GM19463 (cell line): Measurements from ENCODE around the gene MRPL48.
"Not testable (repeated sequence)": the region's sequence is repeated elsewhere in the genome, so short reads cannot be mapped to it uniquely, and the experiment has no call there.

Experiments
- ATAC-seq: cut with Tn5 transposase; IDR thresholded peaks from one replicate; pipeline ENCODE4 v1.9.1; 2021; ENCODE audit warnings: mild to moderate bottlenecking, moderate library complexity; ENCODE audit not compliant: unreplicated experiment

The MRPL48 gene

DNA sequence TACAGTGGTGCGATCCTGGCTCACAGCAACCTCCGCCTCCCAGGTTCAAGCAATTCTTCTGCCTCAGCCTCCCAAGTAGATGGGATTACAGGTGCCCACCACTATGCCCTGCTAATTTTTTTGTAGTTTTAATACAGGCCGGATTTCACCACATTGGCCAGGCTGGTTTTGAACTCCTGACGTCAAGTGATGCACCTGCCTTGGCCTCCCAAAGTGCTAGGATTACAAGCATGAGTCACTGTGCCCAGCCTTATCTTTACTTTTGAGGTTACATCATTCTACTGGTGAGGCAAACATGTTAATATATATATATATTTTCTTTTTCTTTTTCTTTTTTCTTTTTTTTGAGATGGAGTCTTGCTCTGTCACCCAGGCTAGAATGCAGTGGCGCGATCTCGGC lies 16.9 kb upstream of the MRPL48 start:
- not testable (repeated sequence) for ATAC-seq

DNA sequence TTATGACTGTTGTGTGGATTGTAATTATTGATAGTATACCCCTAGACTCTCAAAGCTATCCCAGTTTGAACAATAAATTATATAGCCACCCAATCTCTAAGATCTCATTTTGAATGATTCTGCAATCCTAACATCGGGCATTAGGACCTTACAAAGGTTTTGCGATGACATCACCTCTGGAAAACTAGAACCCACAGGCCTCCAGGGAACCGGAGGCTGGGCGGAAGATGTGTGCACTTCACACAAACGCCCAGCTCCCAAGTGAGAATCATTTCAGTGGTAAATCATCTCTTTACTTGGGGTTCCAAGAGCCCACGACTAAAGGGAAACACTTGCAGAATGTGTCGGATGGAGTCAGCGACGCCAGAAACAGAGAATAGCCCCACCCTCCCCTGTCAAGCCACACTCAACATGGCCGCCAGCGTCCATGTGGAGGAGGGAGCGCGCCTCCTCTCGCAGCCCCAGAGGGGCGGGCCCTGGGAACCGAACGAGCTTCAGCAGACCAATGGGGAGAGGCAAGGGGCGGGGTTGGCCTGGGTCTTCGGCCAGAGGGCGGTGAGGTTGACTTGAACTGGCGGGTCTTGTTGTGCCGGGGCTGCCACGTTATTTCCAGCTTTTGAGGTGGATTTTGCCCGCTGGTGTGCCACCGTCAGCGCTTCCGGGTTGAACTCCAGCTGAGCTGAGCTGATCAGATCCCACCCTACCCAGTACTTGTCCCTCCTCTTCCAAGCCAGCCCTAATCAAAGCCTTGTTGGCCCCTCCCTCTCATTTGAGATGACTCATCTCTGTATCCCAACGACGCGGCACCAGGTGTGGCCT lies 8.4 kb upstream of the MRPL48 start:
- ATAC-seq, result peak; percentile 98

DNA sequence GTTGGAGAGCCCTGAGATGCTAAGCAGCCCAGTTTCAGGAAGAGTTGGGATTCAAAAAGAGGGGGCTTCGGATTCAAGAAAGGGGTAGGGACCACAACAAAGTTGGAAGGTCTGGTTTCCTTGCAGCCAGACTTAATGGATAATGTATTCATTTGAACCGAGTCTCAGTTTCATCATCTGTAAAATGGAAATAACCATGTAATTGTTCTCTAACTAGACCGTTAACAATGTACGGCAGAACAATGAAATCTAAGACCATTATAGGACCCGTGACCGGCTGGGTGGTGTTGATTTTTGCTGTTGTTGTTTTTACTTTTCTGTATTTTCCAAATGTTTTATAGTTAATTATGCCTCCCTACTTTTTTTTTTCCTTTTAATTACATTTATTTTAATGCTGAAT lies 6.4 kb upstream of the MRPL48 start:
- no peak for ATAC-seq

DNA sequence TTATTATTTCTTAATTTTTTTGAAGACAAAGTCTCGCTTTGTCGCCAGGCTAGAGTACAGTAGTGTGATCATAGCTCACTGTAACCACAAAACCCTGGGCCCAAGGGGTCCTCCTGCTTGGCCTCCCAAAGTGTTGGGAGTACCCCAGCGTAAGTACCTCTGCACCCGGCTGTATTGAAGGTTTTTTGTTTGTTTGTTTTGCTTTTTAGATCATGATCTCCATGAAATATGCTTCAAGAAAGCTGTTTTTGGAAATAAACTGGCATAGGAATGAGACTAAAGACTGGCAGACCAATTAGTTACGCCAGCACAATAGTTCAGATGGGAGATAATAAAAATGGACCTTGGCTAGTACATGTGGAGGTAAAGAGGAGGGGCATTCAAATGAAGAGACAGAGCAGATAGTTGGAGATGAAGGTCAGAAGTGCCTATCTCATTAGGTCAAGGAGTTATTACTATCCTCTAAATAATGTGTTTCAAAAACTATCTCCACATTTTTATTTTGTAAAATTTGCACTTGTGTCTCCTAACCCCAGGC lies 4.1 kb upstream of the MRPL48 start:
- no peak for ATAC-seq

DNA sequence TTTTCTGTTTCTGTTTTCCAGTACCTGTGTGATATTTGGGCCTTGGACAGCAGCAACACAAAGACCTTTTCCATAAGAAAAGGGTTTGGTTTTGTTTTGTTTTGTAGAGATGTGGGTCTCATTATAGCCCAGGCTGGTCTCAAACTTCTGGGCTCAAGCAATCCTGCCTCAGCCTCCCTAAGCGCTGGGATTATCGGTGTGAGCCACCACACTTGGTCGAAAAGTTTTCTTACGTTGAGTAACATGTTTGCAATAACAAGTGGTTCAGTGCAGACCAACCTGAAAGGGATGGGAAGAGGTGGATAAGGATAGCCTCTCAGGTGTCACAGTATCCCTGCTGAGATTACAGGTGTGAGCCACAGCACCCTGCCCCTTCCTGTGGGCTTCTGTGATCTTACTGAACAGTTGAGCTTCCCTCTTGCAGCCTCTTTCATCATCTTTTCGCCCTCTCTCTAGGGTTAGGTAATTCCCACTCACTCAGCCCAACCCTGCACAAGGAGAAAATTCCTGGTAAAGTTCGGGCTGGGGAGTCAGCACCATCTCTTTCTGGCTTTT lies 3.5 kb upstream of the MRPL48 start:
- ATAC-seq, result no peak

DNA sequence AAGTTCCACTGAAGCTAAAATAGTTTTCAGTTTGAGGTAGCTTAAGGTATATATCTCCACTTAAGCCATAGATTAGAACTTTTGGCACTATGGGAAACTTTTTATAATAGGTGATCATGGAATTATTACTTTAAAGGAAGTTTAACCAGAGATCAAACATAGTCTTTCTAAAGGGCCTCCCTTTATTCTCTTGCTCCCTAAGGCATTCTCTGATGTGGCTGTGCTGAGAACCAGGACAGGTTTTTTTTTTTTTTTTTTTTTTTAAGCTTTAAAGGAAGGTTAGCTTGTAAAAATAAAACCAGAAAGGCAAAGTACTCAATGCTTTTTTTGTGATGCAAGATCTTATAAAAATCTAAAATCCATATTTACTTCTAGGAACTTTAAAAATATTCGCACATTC lies 2.9 kb upstream of the MRPL48 start:
- ATAC-seq, result no peak

DNA sequence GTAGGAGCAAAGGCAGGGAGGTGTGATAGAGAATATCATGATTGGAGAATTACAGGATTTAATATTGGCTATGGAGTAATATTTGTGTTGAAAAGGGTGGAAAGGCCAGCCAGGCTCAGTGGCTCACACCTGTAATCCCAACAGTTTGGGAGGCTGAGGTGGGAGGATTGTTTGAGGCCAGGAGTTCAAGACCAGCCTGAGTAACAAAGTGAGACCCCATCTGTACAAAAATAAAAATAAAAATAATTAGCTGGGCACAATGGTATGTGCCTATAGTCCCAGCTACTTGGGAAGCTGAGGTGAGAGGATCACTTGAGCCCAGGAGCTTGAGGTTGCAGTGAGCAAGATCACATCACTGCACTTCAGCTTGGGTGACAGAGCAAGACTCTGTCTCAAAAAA lies 2.2 kb upstream of the MRPL48 start:
- not testable (repeated sequence) for ATAC-seq

DNA sequence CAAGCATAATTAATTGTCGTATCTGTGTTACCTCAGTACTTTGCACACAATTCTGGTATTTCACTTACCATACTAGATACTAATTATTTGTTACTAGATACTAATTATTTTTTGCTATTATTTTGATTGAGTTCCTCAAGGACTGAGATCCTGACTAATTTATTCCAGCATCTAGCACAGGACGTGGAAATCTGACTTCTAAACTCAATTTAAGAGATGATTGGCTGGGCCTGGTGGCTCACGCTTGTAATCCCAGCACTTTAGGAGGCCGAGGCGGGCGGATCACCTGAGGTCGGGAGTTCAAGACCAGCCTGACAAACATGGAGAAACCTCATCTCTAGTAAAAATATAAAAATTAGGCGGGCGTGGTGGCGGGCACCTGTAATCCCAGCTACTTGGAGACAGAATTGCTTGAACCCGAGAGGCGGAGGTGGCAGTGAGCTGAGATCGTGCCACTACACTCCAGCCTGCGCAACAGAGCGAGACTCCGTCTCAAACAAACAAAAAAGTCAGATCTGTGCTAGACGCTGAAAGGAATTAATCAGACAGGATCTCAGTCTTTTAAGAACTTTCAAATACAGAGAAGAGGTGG lies 527 bp upstream of the MRPL48 start:
- no peak for ATAC-seq

DNA sequence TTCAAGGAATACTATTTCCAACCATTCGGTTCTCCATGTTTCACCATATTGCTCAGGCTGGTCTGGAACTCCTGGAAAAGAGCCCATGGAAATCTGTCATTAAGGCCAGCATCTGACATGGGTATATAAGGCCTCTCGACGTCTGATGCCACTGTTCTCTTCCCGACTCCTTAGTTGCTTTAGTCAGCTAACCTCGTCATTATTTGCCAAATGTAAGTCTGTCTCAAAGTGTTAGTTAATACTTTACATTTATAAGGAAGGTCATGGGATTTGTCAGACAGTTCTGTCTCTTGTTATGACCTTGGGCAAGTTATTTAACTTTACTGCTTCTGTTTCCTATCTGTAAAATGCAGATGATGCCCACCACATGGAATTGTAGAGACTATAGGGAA lies 1.6 kb downstream of the MRPL48 start:
- no peak for ATAC-seq

DNA sequence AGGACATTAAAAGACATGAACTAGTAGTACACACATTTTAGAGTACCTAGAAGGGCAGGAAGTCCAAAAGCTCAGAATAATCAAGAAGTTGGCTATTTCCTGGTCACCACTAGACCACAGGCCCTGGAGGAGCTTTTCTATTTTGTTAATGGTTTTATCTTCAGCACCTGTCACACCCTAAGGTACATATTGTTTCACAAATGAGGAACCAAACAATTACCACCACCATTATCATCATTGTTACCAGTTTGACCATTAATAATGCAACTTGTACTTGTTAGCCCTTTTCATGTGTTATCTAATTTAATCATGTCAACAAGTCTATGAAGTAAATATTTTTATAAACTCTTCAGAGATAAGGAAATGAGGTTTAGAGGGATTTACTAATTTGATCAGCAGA lies 4.9 kb downstream of the MRPL48 start:
- ATAC-seq, result no peak

DNA sequence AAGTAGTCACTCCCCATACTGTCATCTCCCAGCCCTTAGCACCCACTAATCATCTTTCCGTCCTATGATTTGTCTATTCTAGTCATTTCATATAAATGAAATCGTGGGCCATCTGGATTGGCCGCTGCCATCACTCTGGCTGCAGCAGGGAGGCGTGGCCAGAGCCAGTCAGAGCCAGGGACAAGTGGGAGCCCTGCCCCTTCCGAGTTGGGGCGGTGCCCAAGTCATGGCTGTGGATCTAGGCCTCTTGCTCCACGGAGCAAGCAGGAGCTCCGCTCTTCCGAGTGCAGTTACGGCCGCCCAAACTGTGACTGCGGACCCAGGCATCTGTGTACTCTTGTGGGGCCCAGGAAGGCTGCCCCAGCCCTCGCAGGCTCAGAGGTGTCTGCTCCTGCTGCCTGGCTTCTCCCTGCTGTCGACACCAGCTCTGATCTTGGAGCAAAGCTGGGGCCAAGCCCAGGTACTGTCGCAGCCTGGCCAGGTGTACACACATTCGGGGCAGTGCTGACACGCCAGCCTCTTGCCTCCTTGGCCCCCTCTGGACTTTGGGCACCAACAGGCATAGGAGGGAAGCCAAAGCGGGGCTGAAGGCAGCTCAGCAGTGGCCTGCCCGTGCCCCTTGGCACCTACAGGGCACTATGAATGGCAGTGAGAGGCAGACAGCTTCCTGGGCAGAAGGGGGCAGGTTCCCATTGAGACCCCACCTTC lies 8.4 kb downstream of the MRPL48 start:
- no peak for ATAC-seq

DNA sequence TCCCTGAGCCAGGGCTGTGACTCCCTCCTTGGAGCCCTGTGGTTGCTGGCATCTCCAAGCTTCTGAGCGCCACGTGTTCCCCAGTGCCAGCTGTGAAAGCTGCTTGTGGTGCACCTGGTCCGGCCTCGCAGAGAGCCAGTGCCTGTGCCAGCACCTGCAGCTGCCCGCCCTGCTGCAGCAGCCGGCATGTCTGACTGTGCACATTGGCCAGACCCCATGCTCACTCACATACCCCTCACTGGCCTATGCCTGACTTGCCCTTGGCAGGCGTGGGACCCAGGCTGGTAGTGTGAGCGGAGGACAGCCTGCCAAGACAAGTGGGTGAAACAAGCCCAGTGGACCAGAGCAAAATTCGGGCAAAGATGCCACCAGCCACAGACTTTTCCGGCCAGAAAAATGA lies 9.8 kb downstream of the MRPL48 start:
- ATAC-seq, result no peak

DNA sequence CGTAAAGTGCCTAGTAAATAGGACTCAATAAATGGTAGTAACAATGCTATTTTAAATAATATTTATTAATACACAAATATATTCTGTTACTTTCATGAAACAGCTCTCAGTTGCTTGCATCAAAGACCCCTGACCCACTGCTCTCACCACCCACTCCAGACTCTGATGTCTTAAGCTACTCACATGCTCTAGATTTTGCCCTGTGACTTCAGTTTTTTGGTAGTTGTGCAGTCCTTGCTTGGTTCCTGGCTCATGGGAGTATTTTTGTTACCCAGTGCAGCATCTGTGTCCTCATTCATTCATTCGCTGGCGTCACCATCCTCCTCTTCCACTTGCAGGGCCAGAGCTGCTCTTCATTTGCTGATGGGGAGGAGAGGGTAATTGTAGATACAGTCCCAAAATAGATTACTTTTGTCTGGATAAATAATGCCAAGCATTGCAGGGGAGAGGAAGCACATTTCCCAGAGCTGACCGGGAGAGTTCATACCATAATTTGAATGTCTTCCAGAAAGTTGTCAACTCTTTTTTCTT lies 12.7 kb downstream of the MRPL48 start:
- no peak for ATAC-seq

DNA sequence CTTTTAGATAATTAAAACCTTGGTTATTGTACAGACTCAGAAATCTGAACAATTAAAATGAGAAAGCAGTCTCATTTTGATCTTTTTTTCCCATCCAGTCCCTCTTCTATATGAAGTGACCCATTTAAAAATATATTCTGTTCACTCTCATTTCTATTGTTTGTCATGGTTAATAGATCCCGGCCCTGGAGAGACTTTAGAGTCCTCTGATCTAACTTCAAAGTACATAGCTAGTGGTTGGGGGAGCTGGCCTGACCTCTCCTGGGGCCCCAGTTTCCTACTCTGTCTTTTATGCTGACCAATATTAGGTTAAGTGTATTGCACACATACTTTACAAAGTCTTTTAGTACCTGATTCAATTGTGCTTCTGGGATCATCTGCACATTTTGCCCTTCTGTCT lies 13.5 kb downstream of the MRPL48 start:
- no peak for ATAC-seq

DNA sequence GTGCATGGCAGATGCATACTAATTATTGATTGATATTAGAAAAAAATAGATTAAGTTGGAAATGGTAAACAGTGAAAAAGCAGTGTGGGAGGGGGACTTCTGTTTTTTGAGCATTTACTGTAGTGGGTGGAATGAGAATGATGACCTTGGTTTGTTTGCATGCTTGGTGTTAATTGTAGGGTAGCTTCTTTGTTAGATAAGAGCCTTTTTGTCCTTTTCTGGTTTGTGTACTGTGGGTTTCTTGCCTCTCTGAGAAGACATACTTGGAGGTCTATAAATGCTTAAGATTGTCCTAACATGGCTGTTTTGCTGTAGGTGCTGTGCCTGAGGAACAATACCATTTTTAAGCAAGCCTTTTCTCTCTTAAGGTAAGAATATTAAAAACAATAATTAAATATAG lies 17.0 kb downstream of the MRPL48 start:
- ATAC-seq, result no peak

DNA sequence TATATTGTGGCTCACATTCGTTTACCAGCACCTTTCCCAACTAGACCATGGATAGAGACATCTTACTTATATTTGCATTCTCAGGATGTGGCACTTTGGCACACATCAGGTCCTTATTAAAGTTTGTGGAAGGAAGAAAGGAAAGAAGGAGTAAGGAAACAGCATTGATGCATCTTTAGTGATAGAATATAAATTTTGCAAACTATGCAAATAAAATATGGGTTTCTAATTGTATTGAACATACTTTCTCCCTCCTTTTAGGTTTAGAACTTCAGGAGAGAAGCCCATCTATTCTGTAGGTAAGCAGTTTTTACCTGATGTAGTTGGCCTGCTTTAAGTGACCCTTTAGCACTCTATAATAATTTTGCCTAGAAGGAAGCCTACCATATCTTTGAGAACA lies 20.4 kb downstream of the MRPL48 start:
- no peak for ATAC-seq

DNA sequence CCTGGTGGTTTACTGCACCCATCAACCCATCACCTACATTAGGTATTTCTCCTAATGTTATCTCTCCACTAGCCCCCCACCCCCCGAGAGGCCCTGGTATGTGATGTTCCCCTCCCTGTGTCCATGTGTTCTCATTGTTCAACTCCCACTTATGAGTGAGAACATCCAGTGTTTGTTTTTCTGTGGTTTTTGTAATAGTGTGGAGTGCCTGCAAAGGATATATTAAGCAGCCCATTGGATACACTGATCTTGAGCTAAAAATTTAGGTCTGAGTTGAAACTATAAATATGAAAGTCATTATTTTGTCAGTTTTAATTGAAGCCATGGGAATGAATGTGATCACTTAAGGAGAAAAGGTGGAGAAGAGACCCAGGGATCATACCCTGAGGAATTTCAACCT lies 23.0 kb downstream of the MRPL48 start:
- ATAC-seq, result no peak

DNA sequence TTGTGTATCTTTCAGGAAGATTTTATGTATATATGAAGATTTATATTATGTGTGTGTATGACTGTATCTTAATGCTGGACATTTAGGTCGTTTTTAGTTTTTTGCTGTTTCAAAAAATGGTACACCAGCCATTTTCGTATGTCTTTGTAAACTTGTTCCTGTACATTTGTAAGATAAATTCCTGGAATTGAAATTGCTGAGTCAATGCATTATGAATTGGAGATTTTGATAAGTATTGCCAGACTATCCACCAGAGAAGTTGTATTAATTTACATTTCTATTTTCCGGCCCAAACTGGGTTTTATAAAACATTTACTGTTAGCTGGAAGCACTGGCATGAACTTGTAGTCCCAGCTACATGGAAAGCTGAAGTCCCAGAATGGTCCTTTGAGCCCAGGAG lies 24.6 kb downstream of the MRPL48 start:
- no peak for ATAC-seq

DNA sequence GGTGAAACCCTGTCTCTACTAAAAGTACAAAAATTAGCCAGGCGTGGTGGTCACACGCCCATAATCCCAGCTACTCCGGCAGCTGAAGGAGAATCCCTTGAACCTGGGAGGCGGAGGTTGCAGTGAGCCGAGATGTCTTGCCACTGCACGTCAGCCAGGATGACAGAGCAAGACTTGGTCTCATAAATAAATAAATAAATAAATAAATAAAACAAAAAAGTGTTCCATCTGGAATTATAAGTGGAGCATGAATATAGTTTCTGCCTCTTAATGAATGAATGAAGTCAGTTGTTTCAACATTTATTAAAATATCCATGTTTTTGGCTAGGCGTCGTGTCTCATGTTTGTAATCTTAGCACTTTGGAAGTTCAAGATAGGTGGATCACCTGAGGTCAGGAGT lies 27.1 kb downstream of the MRPL48 start:
- ATAC-seq, result no peak

DNA sequence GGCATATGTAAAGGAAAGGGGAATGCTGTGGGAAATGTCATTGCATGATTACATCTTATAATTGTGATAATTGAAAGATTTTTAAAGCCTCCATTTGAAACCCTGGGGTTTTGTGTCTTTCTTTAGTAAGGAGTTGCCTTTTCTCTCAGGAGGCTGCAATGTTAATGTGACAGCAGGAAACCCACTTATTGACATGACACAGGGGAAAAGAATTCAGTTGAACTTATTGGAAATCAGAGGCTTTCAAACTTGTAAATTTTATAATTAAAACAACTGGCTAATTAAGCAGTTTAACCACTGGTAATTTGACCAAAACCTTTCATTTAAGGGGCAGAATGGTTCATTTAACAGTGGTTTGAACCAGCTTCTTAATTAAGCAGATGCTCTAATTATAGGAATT lies 31.2 kb downstream of the MRPL48 start:
- ATAC-seq, result no peak

DNA sequence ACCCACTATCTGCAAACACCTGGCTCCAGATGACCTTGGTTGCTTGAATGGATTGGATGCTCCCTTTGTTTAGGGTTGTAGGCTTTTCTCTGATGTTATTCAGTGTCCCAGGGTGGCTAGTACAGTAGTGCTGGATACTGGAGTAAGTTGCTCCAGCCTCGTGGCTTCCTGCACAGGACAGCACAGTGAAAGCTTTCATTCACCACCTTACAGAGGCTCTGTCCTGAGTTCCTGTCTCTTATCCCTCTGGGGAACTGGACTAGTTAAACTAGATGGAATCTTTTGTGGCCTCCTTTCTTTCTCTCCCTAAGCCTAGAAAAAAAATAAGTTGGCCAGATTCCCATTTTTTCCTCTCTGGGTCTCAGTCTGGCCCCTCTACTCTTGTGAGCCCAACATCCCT lies 42.6 kb downstream of the MRPL48 start:
- no peak for ATAC-seq
